Activated CD4-positive, alpha-beta T cell treated with anti-CD3 and anti-CD28 coated beads, Interleukin-2, amount 10 ng/mL, durations not matched to agents 24 days and 14 days (primary cell): ENCODE measurements around the gene RNF150. TPM values are rescaled to one million over a fixed set of nuclear protein-coding genes. Genes with fewer than 3 reads are reported as not detected.

Experiments used
- DNase-seq: peaks from one replicate; pipeline ENCODE4 v3.0.0; 2022
- H3K27ac Mint-ChIP-seq: one replicate; pipeline ENCODE4 v1.8.0; 2022; ENCODE audit warnings: mild to moderate bottlenecking, mixed read lengths
- H3K27me3 Mint-ChIP-seq: one replicate; pipeline ENCODE4 v1.8.0; 2022; ENCODE audit warnings: mixed read lengths
- H3K36me3 Mint-ChIP-seq: one replicate; pipeline ENCODE4 v1.8.0; 2022; ENCODE audit warnings: low read depth, mild to moderate bottlenecking, mixed read lengths
- H3K4me1 Mint-ChIP-seq: one replicate; pipeline ENCODE4 v1.8.0; 2021; ENCODE audit warnings: mixed read lengths
- H3K4me3 Mint-ChIP-seq: one replicate; pipeline ENCODE4 v1.8.0; 2022; ENCODE audit warnings: mild to moderate bottlenecking, moderate library complexity, mixed read lengths
- H3K9me3 Mint-ChIP-seq: one replicate; pipeline ENCODE4 v1.8.0; 2021; ENCODE audit warnings: mixed read lengths
- intact Hi-C: fragments of 100-400 bp; cut with micrococcal nuclease; formaldehyde crosslinking; loops from one replicate; pipeline ENCODE4 v1.15.1; 2023
- total RNA-seq: library from RNA; stranded (reverse); gene quantifications from 2 replicates; pipeline ENCODE4 v1.2.3, GENCODE V29; 2022

Gene RNF150
- total RNA-seq, 1 donor from 2014 or later, result not detected

GRCh38 chr4:140869446-140869845, 263.8 kb downstream of the RNF150 start:
- Mint-ChIP-seq H3K4me3 (no peak overlapping the region), H3K4me1 (no peaks in the 10 kb centered on the region), H3K27me3 (peaks cover 19% of the 10 kb centered on the region), H3K9me3 (no peaks in the 10 kb centered on the region), H3K36me3 (no peaks in the 10 kb centered on the region), H3K27ac (no peak overlapping the region)
- DNase-seq, result peak; percentile 36
- intact Hi-C loops, result no loop called here

- H3K27me3 Mint-ChIP-seq, result peaks cover 22% of the 10 kb centered on the region
- DNase-seq, result no peak
- intact Hi-C loops, result no loop called here
- no peaks in the 10 kb centered on the region for H3K36me3 Mint-ChIP-seq
- no peak overlapping the region for H3K4me3 Mint-ChIP-seq
- no peak overlapping the region for H3K27ac Mint-ChIP-seq
- H3K4me1 Mint-ChIP-seq, result peaks cover 7% of the 10 kb centered on the region
- H3K9me3 Mint-ChIP-seq, result no peaks in the 10 kb centered on the region
These were observed 265.9 kb downstream of the RNF150 start for GRCh38 chr4:140867356-140867755.

- Mint-ChIP-seq H3K4me1 (peaks cover 7% of the 10 kb centered on the region), H3K4me3 (no peak overlapping the region), H3K36me3 (no peaks in the 10 kb centered on the region), H3K9me3 (no peaks in the 10 kb centered on the region), H3K27me3 (peaks cover 22% of the 10 kb centered on the region), H3K27ac (no peak overlapping the region)
- no peak for DNase-seq
- intact Hi-C loops, result no loop called here
These were observed 266.7 kb downstream of the RNF150 start for GRCh38 chr4:140866492-140867005.

- no peaks in the 10 kb centered on the region for H3K9me3 Mint-ChIP-seq
- intact Hi-C loops, result no loop called here
- no peak overlapping the region for H3K4me3 Mint-ChIP-seq
- H3K27ac Mint-ChIP-seq, result no peak overlapping the region
- peaks cover 7% of the 10 kb centered on the region for H3K4me1 Mint-ChIP-seq
- no peaks in the 10 kb centered on the region for H3K36me3 Mint-ChIP-seq
- DNase-seq, result no peak
- H3K27me3 Mint-ChIP-seq, result peaks cover 22% of the 10 kb centered on the region
These were observed 267.7 kb downstream of the RNF150 start for GRCh38 chr4:140865253-140866217.

GRCh38 chr4:140863197-140863596, 270.1 kb downstream of the RNF150 start:
- H3K9me3 Mint-ChIP-seq, result no peaks in the 10 kb centered on the region
- H3K36me3 Mint-ChIP-seq, result no peaks in the 10 kb centered on the region
- intact Hi-C loops, result no loop called here
- H3K4me1 Mint-ChIP-seq, result peaks cover 7% of the 10 kb centered on the region
- H3K27ac Mint-ChIP-seq, result no peak overlapping the region
- peaks cover 20% of the 10 kb centered on the region for H3K27me3 Mint-ChIP-seq
- no peak overlapping the region for H3K4me3 Mint-ChIP-seq
- no peak for DNase-seq

DNA sequence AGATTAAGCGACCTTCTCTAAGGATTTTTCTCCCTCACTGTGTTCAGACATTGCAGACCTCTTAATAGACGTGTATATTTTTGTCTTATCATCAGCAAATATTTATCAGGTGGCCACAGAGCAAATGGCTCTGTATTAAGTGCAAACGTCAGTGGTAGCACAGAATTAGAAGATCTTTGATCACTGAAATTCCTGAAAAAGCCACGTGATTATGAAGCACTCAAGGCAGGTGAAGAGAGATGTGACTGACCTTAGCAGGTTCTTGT, 271.2 kb downstream of the RNF150 start:
- H3K9me3 Mint-ChIP-seq, result no peaks in the 10 kb centered on the region
- H3K27ac Mint-ChIP-seq, result no peak overlapping the region
- H3K27me3 Mint-ChIP-seq, result peaks cover 16% of the 10 kb centered on the region
- intact Hi-C loops, result no loop called here
- no peak for DNase-seq
- peaks cover 7% of the 10 kb centered on the region for H3K4me1 Mint-ChIP-seq
- H3K4me3 Mint-ChIP-seq, result no peak overlapping the region
- H3K36me3 Mint-ChIP-seq, result no peaks in the 10 kb centered on the region

DNA sequence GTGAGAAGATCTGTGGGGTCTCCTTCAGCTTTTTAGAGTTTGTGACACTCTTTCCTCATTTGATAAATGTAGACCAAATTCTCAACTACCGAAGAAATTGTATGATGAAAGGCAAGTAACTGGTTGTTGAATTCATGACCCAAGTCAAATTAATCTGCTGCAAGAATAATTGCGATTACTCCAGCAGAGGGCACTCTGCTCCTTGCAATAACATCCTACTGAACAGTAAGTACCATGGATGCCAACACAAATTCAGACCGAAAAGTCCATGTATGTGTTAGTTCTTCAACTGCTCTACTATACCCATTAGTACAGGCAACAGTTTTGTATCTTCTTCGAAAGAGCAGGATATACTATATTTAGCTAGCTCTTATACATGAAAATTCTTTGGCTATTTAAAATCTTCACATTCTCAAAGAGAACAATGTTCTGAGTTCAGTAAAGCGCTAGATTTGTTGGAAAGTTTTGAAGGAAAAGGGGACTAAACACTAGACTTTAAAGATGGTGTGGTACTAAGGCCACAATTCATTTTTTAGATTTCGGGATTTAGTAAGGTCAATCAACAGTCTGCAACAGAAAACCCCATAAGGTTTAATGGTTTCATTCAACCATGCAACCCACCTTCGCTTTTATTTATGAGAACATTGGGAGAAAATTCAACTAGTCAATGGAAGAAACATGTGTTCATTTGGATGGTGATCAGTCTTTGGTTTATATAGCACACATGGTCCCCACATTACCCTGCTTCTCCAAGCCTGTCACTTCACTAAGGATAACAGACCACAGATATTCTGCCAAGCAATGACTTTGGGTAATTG, 271.7 kb downstream of the RNF150 start:
- no peak overlapping the region for H3K27ac Mint-ChIP-seq
- H3K4me3 Mint-ChIP-seq, result no peak overlapping the region
- DNase-seq, result peak; percentile 86
- no peaks in the 10 kb centered on the region for H3K36me3 Mint-ChIP-seq
- H3K9me3 Mint-ChIP-seq, result no peaks in the 10 kb centered on the region
- peaks cover 7% of the 10 kb centered on the region for H3K4me1 Mint-ChIP-seq
- intact Hi-C loops, result loop anchor here (1.0 kb wide), 2 partner anchors 23 to 272 kb away; partner anchors contain the start of gene RNF150
- peaks cover 12% of the 10 kb centered on the region for H3K27me3 Mint-ChIP-seq

- Mint-ChIP-seq H3K9me3 (no peaks in the 10 kb centered on the region), H3K27me3 (peaks cover 9% of the 10 kb centered on the region), H3K4me3 (no peak overlapping the region), H3K27ac (no peak overlapping the region), H3K4me1 (peaks cover 7% of the 10 kb centered on the region), H3K36me3 (no peaks in the 10 kb centered on the region)
- intact Hi-C loops, result loop anchor here (10.0 kb wide), 1 partner anchor 334 kb away; the partner anchor contains the start of gene ELMOD2
- no peak for DNase-seq
These were observed 274.4 kb downstream of the RNF150 start for GRCh38 chr4:140858897-140859296.

GRCh38 chr4:140857111-140857510, 276.2 kb downstream of the RNF150 start:
- H3K4me1 Mint-ChIP-seq, result no peaks in the 10 kb centered on the region
- no peak overlapping the region for H3K4me3 Mint-ChIP-seq
- no peak overlapping the region for H3K27ac Mint-ChIP-seq
- no peaks in the 10 kb centered on the region for H3K36me3 Mint-ChIP-seq
- no peaks in the 10 kb centered on the region for H3K9me3 Mint-ChIP-seq
- intact Hi-C loops, result loop anchor here (10.0 kb wide), 1 partner anchor 332 kb away; the partner anchor contains the start of gene ELMOD2
- no peak for DNase-seq
- peaks cover under 1% of the 10 kb centered on the region for H3K27me3 Mint-ChIP-seq

GRCh38 chr4:140856621-140857062, 276.6 kb downstream of the RNF150 start:
- no peak for DNase-seq
- H3K27ac Mint-ChIP-seq, result no peak overlapping the region
- H3K4me1 Mint-ChIP-seq, result no peaks in the 10 kb centered on the region
- H3K9me3 Mint-ChIP-seq, result no peaks in the 10 kb centered on the region
- intact Hi-C loops, result loop anchor here (10.0 kb wide), 1 partner anchor 332 kb away; the partner anchor contains the start of gene ELMOD2
- H3K36me3 Mint-ChIP-seq, result no peaks in the 10 kb centered on the region
- no peak overlapping the region for H3K4me3 Mint-ChIP-seq
- no peaks in the 10 kb centered on the region for H3K27me3 Mint-ChIP-seq

GRCh38 chr4:140854168-140854567, 279.1 kb downstream of the RNF150 start:
- DNase-seq, result no peak
- Mint-ChIP-seq H3K4me1 (no peaks in the 10 kb centered on the region), H3K27me3 (peaks cover 4% of the 10 kb centered on the region), H3K9me3 (no peaks in the 10 kb centered on the region), H3K36me3 (no peaks in the 10 kb centered on the region), H3K4me3 (no peak overlapping the region), H3K27ac (no peak overlapping the region)
- intact Hi-C loops, result loop anchor here (10.0 kb wide), 1 partner anchor 329 kb away; the partner anchor contains the start of gene ELMOD2

DNA sequence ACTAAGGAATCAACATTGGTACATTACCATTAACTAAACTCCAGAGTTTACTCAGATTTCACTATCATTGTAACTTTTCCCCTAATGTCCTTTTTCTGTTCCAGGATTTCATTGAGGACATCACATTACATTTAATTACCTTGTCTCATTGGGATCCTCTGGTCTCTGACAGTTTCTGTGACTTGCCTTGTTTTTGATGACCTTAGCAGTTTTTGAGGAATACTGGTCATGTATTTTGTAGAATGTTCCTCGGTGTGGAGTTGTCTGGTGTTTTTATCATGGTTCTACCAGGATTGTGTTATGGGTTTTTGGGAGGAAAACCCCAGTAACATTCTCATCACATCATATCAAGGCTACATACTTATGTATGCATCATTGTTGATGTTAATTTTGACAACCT, 281.5 kb downstream of the RNF150 start:
- intact Hi-C loops, result loop anchor here (2.0 to 10.0 kb wide), 2 partner anchors 327 to 493 kb away; partner anchors contain the start of gene ELMOD2
- Mint-ChIP-seq H3K4me1 (no peaks in the 10 kb centered on the region), H3K4me3 (no peak overlapping the region), H3K27ac (no peak overlapping the region), H3K36me3 (no peaks in the 10 kb centered on the region), H3K27me3 (peaks cover 10% of the 10 kb centered on the region), H3K9me3 (no peaks in the 10 kb centered on the region)
- DNase-seq, result no peak

DNA sequence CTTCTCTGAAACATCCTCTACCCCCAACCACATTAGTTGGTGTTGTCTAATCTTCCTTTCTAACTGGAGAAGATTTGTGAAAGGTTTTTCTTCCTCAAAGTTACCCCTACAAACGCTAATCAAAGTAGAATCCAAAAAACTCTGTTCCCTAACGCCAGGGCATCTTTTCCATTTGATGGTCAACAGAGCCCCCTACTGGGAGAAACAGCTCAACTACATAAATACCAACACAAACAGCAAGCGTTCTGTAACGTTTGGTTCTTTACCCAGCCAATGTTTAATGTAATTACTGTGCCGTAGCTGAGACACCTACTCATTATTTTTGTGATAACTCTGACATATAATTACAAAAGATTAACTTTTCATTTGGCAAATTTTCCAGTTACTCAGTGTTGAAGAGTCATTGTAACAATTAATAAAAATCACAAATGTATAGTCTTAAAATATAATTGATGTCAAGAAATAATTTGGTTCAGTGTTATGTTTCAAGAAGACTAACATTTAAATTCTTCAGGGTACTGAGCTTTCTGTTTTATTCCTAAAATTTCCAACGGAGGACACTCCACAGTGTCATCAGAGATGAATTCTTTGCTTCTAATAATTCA, 282.1 kb downstream of the RNF150 start:
- intact Hi-C loops, result loop anchor here (2.0 to 10.0 kb wide), 2 partner anchors 326 to 492 kb away; partner anchors contain the start of gene ELMOD2
- Mint-ChIP-seq H3K27me3 (peaks cover 10% of the 10 kb centered on the region), H3K4me1 (no peaks in the 10 kb centered on the region)

More for the DNA sequence above, 282.1 kb downstream of the RNF150 start:
- H3K4me3 Mint-ChIP-seq, result no peak overlapping the region
- H3K9me3 Mint-ChIP-seq, result no peaks in the 10 kb centered on the region
- no peak overlapping the region for H3K27ac Mint-ChIP-seq
- H3K36me3 Mint-ChIP-seq, result no peaks in the 10 kb centered on the region
- DNase-seq, result peak; percentile 78
